ENCODE data around the gene UROC1. TPM values are rescaled to one million over a fixed set of nuclear protein-coding genes. Genes with fewer than 3 reads are reported as not detected.

Gene UROC1
- total and polyA plus RNA-seq, 9 of the 15 experiments (the other 6 are each of a cell fraction or from before 2014, with no cell fraction given), result not detected

DNA sequence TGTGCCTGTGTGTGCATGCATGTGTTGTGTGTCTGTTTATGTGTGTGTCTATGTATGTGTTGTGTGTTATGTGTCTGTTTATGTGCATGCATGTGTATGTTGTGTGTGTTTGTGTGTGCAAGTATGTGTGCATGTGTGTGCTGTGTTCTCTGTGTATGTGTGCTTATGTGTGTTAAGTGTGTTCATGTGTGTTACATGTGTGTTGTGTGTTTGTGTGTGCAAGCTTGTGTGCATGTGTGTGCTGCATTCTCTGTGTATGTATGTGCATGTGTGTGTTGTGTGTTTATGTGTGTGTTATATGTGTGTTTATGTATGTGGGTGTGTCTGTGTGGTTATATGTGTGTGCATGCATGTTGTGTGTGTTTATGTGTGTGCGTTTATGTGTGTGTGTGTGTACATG lies 14.9 kb downstream of the UROC1 start:
- POLR2A ChIA-PET, result no interaction called here
- H3K9ac ChIP-seq (ENCODE audit: insufficient read depth in 1 of 2, low read depth in 2 of 2, low read length in 2 of 2), result no peak overlapping the region
- CTCF ChIA-PET (ENCODE audit: low intra/inter-chr PET ratio), result no interaction called here
- H2AFZ ChIP-seq (ENCODE audit: low read depth, low read length), result no peak overlapping the region
- no peaks in the 10 kb centered on the region for H3K36me3 ChIP-seq (ENCODE audit: control insufficient read depth, insufficient read depth, low read length)
- no peaks in the 10 kb centered on the region for H4K20me1 ChIP-seq (replicated peaks; ENCODE audit: control insufficient read depth, insufficient read depth, low read length)
- H3K4me3 ChIP-seq, result no peak overlapping the region
- DNase-seq (ENCODE audit: extremely low read depth in 1 of 4, low spot score in 3 of 4) (no peak), FAIRE-seq (no peak), ATAC-seq (no peak)
- no peaks in the 10 kb centered on the region for H3K79me2 ChIP-seq (ENCODE audit: control insufficient read depth, insufficient read depth, low read length)
- intact Hi-C loops (cut with micrococcal nuclease) (no loop called here), in situ Hi-C loops (cut with MboI) (no loop called here)
- WGBS (ENCODE audit: insufficient coverage, low coverage, missing lambda C conversion rate), result 0% methylated on average over 1 of the region's 1 CpG
- no TSS peak for BruUV-seq (replicated peaks)
- no peaks in the 10 kb centered on the region for H3K4me1 ChIP-seq (replicated peaks in 1 of 2; ENCODE audit: control insufficient read depth in 2 of 2, insufficient read depth in 2 of 2, low read length in 2 of 2)
- H3K9me3 ChIP-seq (replicated peaks; ENCODE audit: control insufficient read depth, insufficient read depth, low read depth, low read length), result no peaks in the 10 kb centered on the region
- no peak overlapping the region for H3K27ac ChIP-seq (ENCODE audit: extremely low read depth, low read depth, low read length)
- H3K27me3 ChIP-seq (ENCODE audit: control insufficient read depth in 2 of 2, insufficient read depth in 2 of 2, low read length in 2 of 2), result peaks cover 3 to 21% of the 10 kb centered on the region in 2 experiments; a peak in 3 of 5 replicates
- no peaks in the 10 kb centered on the region for H3K9me1 ChIP-seq (ENCODE audit: control insufficient read depth, insufficient read depth, low read length)
- no peak overlapping the region for H3K4me2 ChIP-seq (ENCODE audit: insufficient read depth, low read length)
- TF ChIP-seq TAF15 (IDR thresholded peaks at IDR 0.05; ENCODE audit: low read depth, low read length) (no peak), NFE2 (IDR thresholded peaks at IDR 0.05; ENCODE audit: low read depth) (no peak), ZNF347 (CRISPR knock-in tag; IDR thresholded peaks at IDR 0.05; ENCODE audit: low read depth) (no peak), HDAC2 (IDR thresholded peaks at IDR 0.05) (no peak), NFYB (IDR thresholded peaks at IDR 0.05; ENCODE audit: extremely low read depth, insufficient read length) (no peak), TRIM28 (IDR thresholded peaks at IDR 0.05) (no peak), WHSC1 (IDR thresholded peaks at IDR 0.05; ENCODE audit: low read length) (no peak), ILK (tag; IDR thresholded peaks at IDR 0.05; ENCODE audit: borderline replicate concordance, low read depth) (no peak), ZNF431 (CRISPR knock-in tag; IDR thresholded peaks at IDR 0.05) (no peak), ILF3 (IDR thresholded peaks at IDR 0.05; ENCODE audit: borderline replicate concordance) (no peak), MYC (IDR thresholded peaks at IDR 0.05; ENCODE audit: low read depth, low read length) (no peak), MYC (CRISPR knock-in tag; IDR thresholded peaks at IDR 0.05; ENCODE audit: borderline replicate concordance, low read depth) (no peak), FUS (optimal IDR thresholded peaks at IDR 0.05; ENCODE audit: low read depth, low read length) (no peak)
- TF ChIP-seq, protein P1, sequence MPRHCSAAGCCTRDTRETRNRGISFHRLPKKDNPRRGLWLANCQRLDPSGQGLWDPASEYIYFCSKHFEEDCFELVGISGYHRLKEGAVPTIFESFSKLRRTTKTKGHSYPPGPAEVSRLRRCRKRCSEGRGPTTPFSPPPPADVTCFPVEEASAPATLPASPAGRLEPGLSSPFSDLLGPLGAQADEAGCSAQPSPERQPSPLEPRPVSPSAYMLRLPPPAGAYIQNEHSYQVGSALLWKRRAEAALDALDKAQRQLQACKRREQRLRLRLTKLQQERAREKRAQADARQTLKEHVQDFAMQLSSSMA (CRISPR knock-in tag; IDR thresholded peaks at IDR 0.05), result no peak
- TF ChIP-seq, protein P2, sequence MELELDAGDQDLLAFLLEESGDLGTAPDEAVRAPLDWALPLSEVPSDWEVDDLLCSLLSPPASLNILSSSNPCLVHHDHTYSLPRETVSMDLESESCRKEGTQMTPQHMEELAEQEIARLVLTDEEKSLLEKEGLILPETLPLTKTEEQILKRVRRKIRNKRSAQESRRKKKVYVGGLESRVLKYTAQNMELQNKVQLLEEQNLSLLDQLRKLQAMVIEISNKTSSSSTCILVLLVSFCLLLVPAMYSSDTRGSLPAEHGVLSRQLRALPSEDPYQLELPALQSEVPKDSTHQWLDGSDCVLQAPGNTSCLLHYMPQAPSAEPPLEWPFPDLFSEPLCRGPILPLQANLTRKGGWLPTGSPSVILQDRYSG (tag; conservative IDR thresholded peaks at IDR 0.05; ENCODE audit: low read depth), result no peak
- TF ChIP-seq, protein P3, sequence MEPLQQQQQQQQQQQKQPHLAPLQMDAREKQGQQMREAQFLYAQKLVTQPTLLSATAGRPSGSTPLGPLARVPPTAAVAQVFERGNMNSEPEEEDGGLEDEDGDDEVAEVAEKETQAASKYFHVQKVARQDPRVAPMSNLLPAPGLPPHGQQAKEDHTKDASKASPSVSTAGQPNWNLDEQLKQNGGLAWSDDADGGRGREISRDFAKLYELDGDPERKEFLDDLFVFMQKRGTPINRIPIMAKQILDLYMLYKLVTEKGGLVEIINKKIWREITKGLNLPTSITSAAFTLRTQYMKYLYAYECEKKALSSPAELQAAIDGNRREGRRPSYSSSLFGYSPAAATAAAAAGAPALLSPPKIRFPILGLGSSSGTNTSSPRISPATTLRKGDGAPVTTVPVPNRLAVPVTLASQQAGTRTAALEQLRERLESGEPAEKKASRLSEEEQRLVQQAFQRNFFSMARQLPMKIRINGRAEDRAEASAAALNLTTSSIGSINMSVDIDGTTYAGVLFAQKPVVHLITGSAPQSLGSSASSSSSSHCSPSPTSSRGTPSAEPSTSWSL (CRISPR knock-in tag; IDR thresholded peaks at IDR 0.05; ENCODE audit: borderline replicate concordance), result no peak
- TF ChIP-seq, protein P4, sequence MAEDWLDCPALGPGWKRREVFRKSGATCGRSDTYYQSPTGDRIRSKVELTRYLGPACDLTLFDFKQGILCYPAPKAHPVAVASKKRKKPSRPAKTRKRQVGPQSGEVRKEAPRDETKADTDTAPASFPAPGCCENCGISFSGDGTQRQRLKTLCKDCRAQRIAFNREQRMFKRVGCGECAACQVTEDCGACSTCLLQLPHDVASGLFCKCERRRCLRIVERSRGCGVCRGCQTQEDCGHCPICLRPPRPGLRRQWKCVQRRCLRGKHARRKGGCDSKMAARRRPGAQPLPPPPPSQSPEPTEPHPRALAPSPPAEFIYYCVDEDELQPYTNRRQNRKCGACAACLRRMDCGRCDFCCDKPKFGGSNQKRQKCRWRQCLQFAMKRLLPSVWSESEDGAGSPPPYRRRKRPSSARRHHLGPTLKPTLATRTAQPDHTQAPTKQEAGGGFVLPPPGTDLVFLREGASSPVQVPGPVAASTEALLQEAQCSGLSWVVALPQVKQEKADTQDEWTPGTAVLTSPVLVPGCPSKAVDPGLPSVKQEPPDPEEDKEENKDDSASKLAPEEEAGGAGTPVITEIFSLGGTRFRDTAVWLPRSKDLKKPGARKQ (CRISPR knock-in tag; IDR thresholded peaks at IDR 0.05), result no peak
- TF ChIP-seq, protein P5, sequence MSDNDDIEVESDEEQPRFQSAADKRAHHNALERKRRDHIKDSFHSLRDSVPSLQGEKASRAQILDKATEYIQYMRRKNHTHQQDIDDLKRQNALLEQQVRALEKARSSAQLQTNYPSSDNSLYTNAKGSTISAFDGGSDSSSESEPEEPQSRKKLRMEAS (CRISPR knock-in tag; IDR thresholded peaks at IDR 0.05), result no peak
